ENCODE results near the gene TNPO3. TPM values are rescaled to one million over a fixed set of nuclear protein-coding genes. Genes with fewer than 3 reads are reported as not detected.

TNPO3 gene
- total RNA-seq, 1 donor from 2014 or later = 96.2 TPM

GRCh38 chr7:129094501-129094900, 39.6 kb upstream of the TNPO3 start:
- Histone ChIP-seq H3K4me1 (no peaks in the 10 kb centered on the region), H3F3A (ENCODE audit: low read depth) (no peaks in the 10 kb centered on the region), H4K20me1 (ENCODE audit: low read depth) (no peaks in the 10 kb centered on the region), H3K36me3 (no peaks in the 10 kb centered on the region), H3K9me3 (ENCODE audit: low read depth) (no peaks in the 10 kb centered on the region), H3K27ac (no peak overlapping the region), H2AFZ (replicated peaks) (no peak overlapping the region), H3K79me2 (ENCODE audit: low read depth) (no peaks in the 10 kb centered on the region), H3K4me2 (no peak overlapping the region), H3K4me3 (no peak overlapping the region), H3K9ac (no peak overlapping the region), H3K27me3 (no peaks in the 10 kb centered on the region)
- Mint-ChIP-seq H3K36me3 (no peaks in the 10 kb centered on the region), H3K4me3 (no peak overlapping the region), H3K27ac (no peak overlapping the region), H3K4me1 (peaks cover 9% of the 10 kb centered on the region), H3K27me3 (ENCODE audit: insufficient read depth, low read depth) (peaks cover 3% of the 10 kb centered on the region), H3K9me3 (no peaks in the 10 kb centered on the region)
- DNase-seq (ENCODE audit: low spot score) = no peak
- TF ChIP-seq EZH2phosphoT487 (IDR thresholded peaks at IDR 0.05) = no peak
- TF ChIP-seq, protein P1, sequence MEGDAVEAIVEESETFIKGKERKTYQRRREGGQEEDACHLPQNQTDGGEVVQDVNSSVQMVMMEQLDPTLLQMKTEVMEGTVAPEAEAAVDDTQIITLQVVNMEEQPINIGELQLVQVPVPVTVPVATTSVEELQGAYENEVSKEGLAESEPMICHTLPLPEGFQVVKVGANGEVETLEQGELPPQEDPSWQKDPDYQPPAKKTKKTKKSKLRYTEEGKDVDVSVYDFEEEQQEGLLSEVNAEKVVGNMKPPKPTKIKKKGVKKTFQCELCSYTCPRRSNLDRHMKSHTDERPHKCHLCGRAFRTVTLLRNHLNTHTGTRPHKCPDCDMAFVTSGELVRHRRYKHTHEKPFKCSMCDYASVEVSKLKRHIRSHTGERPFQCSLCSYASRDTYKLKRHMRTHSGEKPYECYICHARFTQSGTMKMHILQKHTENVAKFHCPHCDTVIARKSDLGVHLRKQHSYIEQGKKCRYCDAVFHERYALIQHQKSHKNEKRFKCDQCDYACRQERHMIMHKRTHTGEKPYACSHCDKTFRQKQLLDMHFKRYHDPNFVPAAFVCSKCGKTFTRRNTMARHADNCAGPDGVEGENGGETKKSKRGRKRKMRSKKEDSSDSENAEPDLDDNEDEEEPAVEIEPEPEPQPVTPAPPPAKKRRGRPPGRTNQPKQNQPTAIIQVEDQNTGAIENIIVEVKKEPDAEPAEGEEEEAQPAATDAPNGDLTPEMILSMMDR (IDR thresholded peaks at IDR 0.05) = no peak
- no peak for TF ChIP-seq EZH2 (IDR thresholded peaks at IDR 0.05)

GRCh38 chr7:129093867-129094456, 39.1 kb upstream of the TNPO3 start:
- Histone ChIP-seq H3K9me3 (ENCODE audit: low read depth) (no peaks in the 10 kb centered on the region), H3K36me3 (no peaks in the 10 kb centered on the region), H3K27ac (no peak overlapping the region), H3K9ac (no peak overlapping the region), H3K79me2 (ENCODE audit: low read depth) (no peaks in the 10 kb centered on the region), H2AFZ (replicated peaks) (no peak overlapping the region), H3F3A (ENCODE audit: low read depth) (no peaks in the 10 kb centered on the region), H3K27me3 (no peaks in the 10 kb centered on the region), H3K4me2 (no peak overlapping the region), H3K4me1 (no peaks in the 10 kb centered on the region), H4K20me1 (ENCODE audit: low read depth) (no peaks in the 10 kb centered on the region), H3K4me3 (no peak overlapping the region)
- TF ChIP-seq, protein P1 (IDR thresholded peaks at IDR 0.05) = no peak
- TF ChIP-seq EZH2 (IDR thresholded peaks at IDR 0.05) (no peak), EZH2phosphoT487 (IDR thresholded peaks at IDR 0.05) (no peak)
- no peak for DNase-seq (ENCODE audit: low spot score)
- Mint-ChIP-seq H3K4me1 (peaks cover 9% of the 10 kb centered on the region), H3K27ac (no peak overlapping the region), H3K9me3 (no peaks in the 10 kb centered on the region), H3K36me3 (no peaks in the 10 kb centered on the region), H3K4me3 (no peak overlapping the region), H3K27me3 (ENCODE audit: insufficient read depth, low read depth) (peaks cover 3% of the 10 kb centered on the region)

- no peak overlapping the region for H3K27ac ChIP-seq
- no peaks in the 10 kb centered on the region for H3K36me3 Mint-ChIP-seq
- peak overlapping the region; percentile 35 for H3K4me3 Mint-ChIP-seq
- no peak overlapping the region for H3K4me3 ChIP-seq
- DNase-seq (ENCODE audit: low spot score) = peak; percentile 90
- no peaks in the 10 kb centered on the region for H4K20me1 ChIP-seq (ENCODE audit: low read depth)
- H3K27ac Mint-ChIP-seq = peak overlapping the region; percentile 52
- no peaks in the 10 kb centered on the region for H3F3A ChIP-seq (ENCODE audit: low read depth)
- H3K9ac ChIP-seq = no peak overlapping the region
- H3K27me3 Mint-ChIP-seq (ENCODE audit: insufficient read depth, low read depth) = peaks cover 3% of the 10 kb centered on the region
- H2AFZ ChIP-seq (replicated peaks) = peak overlapping the region; percentile 83
- TF ChIP-seq, protein P1 (IDR thresholded peaks at IDR 0.05) = peak; percentile 99
- no peak for TF ChIP-seq EZH2phosphoT487 (IDR thresholded peaks at IDR 0.05)
- no peak overlapping the region for H3K4me2 ChIP-seq
- H3K9me3 ChIP-seq (ENCODE audit: low read depth) = no peaks in the 10 kb centered on the region
- no peaks in the 10 kb centered on the region for H3K27me3 ChIP-seq
- no peaks in the 10 kb centered on the region for H3K9me3 Mint-ChIP-seq
- H3K4me1 ChIP-seq = no peaks in the 10 kb centered on the region
- H3K79me2 ChIP-seq (ENCODE audit: low read depth) = no peaks in the 10 kb centered on the region
- peaks cover 9% of the 10 kb centered on the region for H3K4me1 Mint-ChIP-seq
- no peaks in the 10 kb centered on the region for H3K36me3 ChIP-seq
These were observed 36.6 kb upstream of the TNPO3 start for GRCh38 chr7:129091484-129092002.

Data from neural progenitor cell (in vitro differentiated cells).